Measurements from ENCODE around the gene TRAPPC11.

GRCh38 chr4:183691897-183692296, 32.8 kb downstream of the TRAPPC11 start:
- no peak for TF ChIP-seq MXD1 (CRISPR knock-in tag; IDR thresholded peaks at IDR 0.05; ENCODE audit: borderline replicate concordance, poor library complexity, severe bottlenecking)
- no peak for TF ChIP-seq ZNF121 (CRISPR knock-in tag; conservative IDR thresholded peaks at IDR 0.05)
- TF ChIP-seq PHF20 (IDR thresholded peaks at IDR 0.05; ENCODE audit: partially characterized antibody): no peak
- no peak for TF ChIP-seq CTCF (IDR thresholded peaks at IDR 0.05 in 2 of 3, conservative IDR thresholded peaks at IDR 0.05 in 1 of 3; ENCODE audit: insufficient read depth in 2 of 3, low read depth in 1 of 3, low read length in 3 of 3)
- TF ChIP-seq IRF2 (CRISPR knock-in tag; IDR thresholded peaks at IDR 0.05): no peak
- TF ChIP-seq HDAC3 (IDR thresholded peaks at IDR 0.05; ENCODE audit: borderline replicate concordance, partially characterized antibody): no peak
